NCI-H128 (cell line): Measurements from ENCODE around the gene CCPG1.

Source experiments
- DNase-seq: peaks from one replicate; lab custom pipeline; 2025; ENCODE audit not compliant: unreplicated experiment; lab: John Stamatoyannopoulos, UW

CCPG1 gene

GRCh38 chr15:55319537-55320237 is 88.5 kb downstream of the CCPG1 start:
- DNase-seq = no peak

GRCh38 chr15:55318588-55319494 is 89.3 kb downstream of the CCPG1 start, which contains the start of the genes PIGB and PIGBOS1:
Gene PIGB, plus strand, starts transcription at chr15:55319222. Its CDS starts 29 bp downstream, at chr15:55319251.
Gene PIGBOS1, minus strand, starts transcription at chr15:55319123. Its CDS starts 1,331 bp downstream, at chr15:55317792.
- DNase-seq = peak; percentile 36
